T-cell (primary cell): ENCODE measurements around the gene ARL14EPL. TPM values are rescaled to one million over a fixed set of nuclear protein-coding genes. Genes with fewer than 3 reads are reported as not detected.

Source experiments
- ATAC-seq, 4 experiments: fragments of 200-7000 bp in 3 of 4; fragments of 150-1000 bp in 1 of 4; cut with Tn5 transposase; replicated peaks in 1 of 4; 1 replicate in 3 of 4; 2 replicates in 1 of 4; pipeline ENCODE4 v1.10.0; 2021; ENCODE audit warnings: moderate library complexity in 3 of 4, mild to moderate bottlenecking in 2 of 4, moderate number of reproducible peaks in 1 of 4
- CTCF ChIA-PET, 2 donors: fragments of 300-600 bp; sonication (Branson Sonifier 250); formaldehyde crosslinking; loops; one replicate each; lab custom pipeline; 2022; ENCODE audit warnings: antibody characterized with exemption in 2 of 2; lab: Charles Lee
- POLR2A ChIA-PET, 2 donors: fragments of 300-600 bp; sonication (Branson Sonifier 250); formaldehyde crosslinking; loops; one replicate each; lab custom pipeline; 2022; ENCODE audit warnings: antibody characterized with exemption in 2 of 2; lab: Charles Lee
- DNase-seq, 35 experiments: peaks; one replicate each; pipeline versions ENCODE4 v3.0.0 to v3.0.0-alpha.2; 2013 to 2023
- H3K27ac ChIP-seq: one replicate; pipeline ENCODE4 v1.5.1; 2013; ENCODE audit warnings: low read length
- H3K27me3 ChIP-seq, 2 experiments: replicated peaks in 1 of 2; 1 replicate in 1 of 2; 2 replicates in 1 of 2; pipeline versions ENCODE4 v1.6.1 to v1.7.0; 2013; ENCODE audit warnings: low read length in 1 of 2, mixed read lengths in 1 of 2; ENCODE audit not compliant: control insufficient read depth in 2 of 2, insufficient read depth in 2 of 2; ENCODE audit errors: extremely low read depth in 1 of 2
- H3K36me3 ChIP-seq, 2 donors: 1 replicate in 1 of 2; 2 replicates in 1 of 2; pipeline versions ENCODE4 v1.6.1 to v1.7.0; 2013; ENCODE audit warnings: low read length in 1 of 2; ENCODE audit not compliant: control insufficient read depth in 2 of 2, insufficient read depth in 1 of 2; ENCODE audit errors: extremely low read depth in 1 of 2
- H3K4me1 ChIP-seq, 2 experiments: 1 replicate in 1 of 2; 2 replicates in 1 of 2; pipeline versions ENCODE4 v1.6.1 to v1.7.0; 2013; ENCODE audit warnings: low read length in 2 of 2, mixed read lengths in 1 of 2; ENCODE audit not compliant: insufficient read depth in 2 of 2, control insufficient read depth in 1 of 2; ENCODE audit errors: extremely low read depth in 1 of 2
- H3K4me3 ChIP-seq, 2 donors: 1 replicate in 1 of 2; 2 replicates in 1 of 2; pipeline versions ENCODE4 v1.5.1 to v1.7.0; 2013; ENCODE audit warnings: mild to moderate bottlenecking in 2 of 2, low read length in 1 of 2, moderate library complexity in 1 of 2; ENCODE audit not compliant: control insufficient read depth in 1 of 2; ENCODE audit errors: extremely low read depth in 1 of 2
- H3K9me3 ChIP-seq: 2 replicates; pipeline ENCODE4 v1.7.0; 2013
- H3K27ac Mint-ChIP-seq, 2 donors: one replicate each; pipeline ENCODE4 v1.8.0; 2020 to 2021; ENCODE audit warnings: mild to moderate bottlenecking in 2 of 2, mixed read lengths in 2 of 2
- H3K27me3 Mint-ChIP-seq, 2 donors: one replicate each; pipeline ENCODE4 v1.8.0; 2021 to 2022; ENCODE audit warnings: mixed read lengths in 2 of 2
- H3K36me3 Mint-ChIP-seq: one replicate; pipeline ENCODE4 v1.8.0; 2021; ENCODE audit warnings: mixed read lengths
- H3K4me1 Mint-ChIP-seq, 3 donors: one replicate each; pipeline ENCODE4 v1.8.0; 2020 to 2022; ENCODE audit warnings: mixed read lengths in 3 of 3, mild to moderate bottlenecking in 1 of 3
- H3K4me3 Mint-ChIP-seq, 3 donors: one replicate each; pipeline ENCODE4 v1.8.0; 2020 to 2022; ENCODE audit warnings: mild to moderate bottlenecking in 3 of 3, mixed read lengths in 3 of 3, moderate library complexity in 3 of 3
- H3K9me3 Mint-ChIP-seq, 3 donors: one replicate each; pipeline ENCODE4 v1.8.0; 2020 to 2022; ENCODE audit warnings: mixed read lengths in 3 of 3
- whole genome bisulfite sequencing: methylation state at CpG from one replicate; pipeline ENCODE4 v1.1.5; 2013; ENCODE audit warnings: missing lambda C conversion rate; ENCODE audit not compliant: insufficient coverage; 5-methylcytosine and 5-hydroxymethylcytosine counted together
- total RNA-seq, 35 experiments: library from RNA in 6 of 35; stranded (reverse) in 6 of 35; fragments of 120-200 nt in 1 of 35; gene quantifications; one replicate each; pipeline versions ENCODE4 v1.2.1 to v1.2.4 and lab custom pipeline; 2013 to 2026

ARL14EPL gene
- total RNA-seq, 5 donors from 2014 or later (not counting 1 experiment from before 2014, with no cell fraction given): not detected

DNA sequence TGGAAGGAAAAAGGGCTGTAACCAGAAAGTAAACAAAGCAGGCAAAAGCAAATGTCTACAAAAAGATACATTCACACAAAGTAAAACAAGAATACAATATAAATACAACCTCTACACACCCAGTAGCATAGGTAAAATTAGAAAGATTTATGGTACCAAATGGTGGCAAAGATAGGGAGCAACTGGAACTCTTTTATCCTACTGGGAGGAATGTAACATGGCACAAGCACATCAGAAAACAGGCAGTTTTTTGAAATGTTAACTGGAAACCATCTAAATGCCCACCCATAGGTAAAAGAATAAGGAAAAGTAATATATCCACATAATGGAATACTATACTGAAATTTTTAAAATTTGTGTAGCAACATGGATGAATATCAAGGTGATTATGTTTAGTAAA, 8.7 kb upstream of the ARL14EPL start:
- no peaks in the 10 kb centered on the region for H3K36me3 ChIP-seq
- H3K27ac ChIP-seq: no peak overlapping the region
- ChIA-PET CTCF (interaction anchor here in 1 of 2 donors (0.6 kb wide), 1 partner anchor 17 kb away, joined by 3 read pairs; no protein-coding TSS in a partner anchor), POLR2A (no interaction called here)
- Mint-ChIP-seq H3K4me3 (no peak overlapping the region), H3K36me3 (no peaks in the 10 kb centered on the region), H3K4me1 (no peaks in the 10 kb centered on the region), H3K27me3 (peaks cover 3 to 19% of the 10 kb centered on the region in 2 donors), H3K27ac (no peak overlapping the region), H3K9me3 (no peaks in the 10 kb centered on the region)
- ATAC-seq (no peak), DNase-seq (no peak)
- no peaks in the 10 kb centered on the region for H3K9me3 ChIP-seq
- H3K4me3 ChIP-seq: no peak overlapping the region
- no peaks in the 10 kb centered on the region for H3K27me3 ChIP-seq
- no peaks in the 10 kb centered on the region for H3K4me1 ChIP-seq

DNA sequence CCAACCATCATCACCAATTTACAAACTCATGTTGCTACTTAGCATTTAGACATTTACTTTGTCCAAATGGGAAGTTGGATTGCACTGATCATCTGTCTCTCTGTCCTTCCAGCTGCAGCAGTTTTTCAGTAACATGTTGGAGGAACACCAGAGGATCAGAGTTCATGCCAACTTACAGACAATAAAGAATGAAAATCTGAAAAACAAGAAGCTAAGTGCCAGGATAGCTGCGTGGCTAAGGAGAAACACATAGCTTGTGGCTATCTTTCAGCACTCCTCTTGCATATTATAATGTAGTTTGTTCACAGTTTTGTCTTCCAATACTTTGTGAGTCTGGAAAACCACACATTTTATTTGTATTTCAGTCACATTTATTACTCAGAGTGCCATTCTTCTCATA, 6.4 kb upstream of the ARL14EPL start:
- Mint-ChIP-seq H3K4me1 (no peaks in the 10 kb centered on the region), H3K27me3 (peaks cover 5 to 28% of the 10 kb centered on the region in 2 donors), H3K36me3 (no peaks in the 10 kb centered on the region), H3K27ac (no peak overlapping the region), H3K4me3 (no peak overlapping the region), H3K9me3 (no peaks in the 10 kb centered on the region)
- Histone ChIP-seq H3K27me3 (no peaks in the 10 kb centered on the region), H3K36me3 (no peaks in the 10 kb centered on the region), H3K27ac (no peak overlapping the region), H3K4me1 (no peaks in the 10 kb centered on the region), H3K4me3 (no peak overlapping the region), H3K9me3 (no peaks in the 10 kb centered on the region)
- ATAC-seq: no peak
- DNase-seq: no peak
- CTCF ChIA-PET: no interaction called here
- POLR2A ChIA-PET: no interaction called here
- WGBS: no CpG with 5 or more reads among the region's 1 CpG

DNA sequence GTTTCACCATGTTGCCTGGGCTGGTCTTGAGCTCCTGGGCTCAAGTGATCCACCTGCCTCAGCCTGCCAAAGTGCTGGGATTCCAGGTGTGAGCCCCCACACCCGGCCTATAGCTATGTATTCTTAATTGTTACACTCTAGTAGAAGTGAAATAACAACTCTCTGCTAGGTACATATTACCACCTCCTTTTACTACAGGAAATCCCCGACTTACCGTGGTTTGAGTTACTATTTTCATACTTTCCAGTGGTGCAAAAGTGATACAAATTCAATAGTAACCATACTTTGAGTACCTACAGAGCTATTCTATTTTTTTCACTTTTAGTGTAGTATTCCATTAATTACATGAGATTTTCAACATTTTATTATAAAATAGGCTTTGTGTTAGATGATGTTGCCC, 719 bp downstream of the ARL14EPL start:
- H3K9me3 Mint-ChIP-seq: no peaks in the 10 kb centered on the region
- H3K27ac Mint-ChIP-seq: no peak overlapping the region
- ATAC-seq: no peak
- H3K27me3 Mint-ChIP-seq: peaks cover 11 to 31% of the 10 kb centered on the region in 2 donors
- no peaks in the 10 kb centered on the region for H3K36me3 ChIP-seq
- no peak overlapping the region for H3K4me3 Mint-ChIP-seq
- no peak overlapping the region for H3K4me3 ChIP-seq
- DNase-seq: no peak
- ChIA-PET POLR2A (no interaction called here), CTCF (interaction anchor here in 1 of 2 donors (0.6 kb wide), 1 partner anchor 1932 kb away, joined by 5 read pairs; no protein-coding TSS in a partner anchor)
- H3K27ac ChIP-seq: no peak overlapping the region
- H3K4me1 Mint-ChIP-seq: peaks cover 0 to 7% (median under 1%) of the 10 kb centered on the region in 3 donors
- peaks cover 0 to 2% of the 10 kb centered on the region in 2 experiments for H3K27me3 ChIP-seq
- H3K9me3 ChIP-seq: no peaks in the 10 kb centered on the region
- H3K4me1 ChIP-seq: peaks cover 0 to 10% of the 10 kb centered on the region in 2 experiments
- no CpG with 5 or more reads among the region's 3 CpGs for WGBS
- no peaks in the 10 kb centered on the region for H3K36me3 Mint-ChIP-seq

DNA sequence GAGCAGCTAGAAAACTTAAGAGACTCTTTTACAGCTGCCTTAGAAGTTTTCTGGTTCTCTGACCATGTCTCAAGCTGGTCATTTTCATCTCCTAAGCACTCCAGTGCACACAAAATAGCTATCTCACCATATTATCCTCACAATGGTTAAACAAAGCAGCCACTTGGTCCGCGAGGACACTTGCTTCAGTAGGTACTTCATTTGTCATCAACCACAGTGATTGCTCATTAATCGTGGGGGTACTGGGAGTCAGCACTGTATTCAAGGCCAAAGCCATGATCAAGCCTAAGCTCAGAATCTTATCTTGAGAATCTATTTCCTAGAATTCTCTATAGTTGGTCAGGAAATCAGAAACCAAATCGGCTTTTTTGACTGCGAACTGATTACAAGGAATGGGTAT, 2.9 kb downstream of the ARL14EPL start:
- Mint-ChIP-seq H3K27me3 (peaks cover 14 to 27% of the 10 kb centered on the region in 2 donors), H3K9me3 (no peaks in the 10 kb centered on the region), H3K27ac (no peak overlapping the region), H3K4me1 (peaks cover 4 to 9% (median 5%) of the 10 kb centered on the region in 3 donors), H3K4me3 (no peak overlapping the region), H3K36me3 (no peaks in the 10 kb centered on the region)
- H3K27me3 ChIP-seq: peaks cover 0 to 2% of the 10 kb centered on the region in 2 experiments
- DNase-seq (no peak), ATAC-seq (no peak)
- H3K9me3 ChIP-seq: no peaks in the 10 kb centered on the region
- no peak overlapping the region for H3K27ac ChIP-seq
- ChIA-PET CTCF (no interaction called here), POLR2A (no interaction called here)
- 70% methylated on average over 2 of the region's 5 CpGs for WGBS
- H3K4me1 ChIP-seq: peaks cover 3 to 15% of the 10 kb centered on the region in 2 experiments
- no peaks in the 10 kb centered on the region for H3K36me3 ChIP-seq
- no peak overlapping the region for H3K4me3 ChIP-seq

DNA sequence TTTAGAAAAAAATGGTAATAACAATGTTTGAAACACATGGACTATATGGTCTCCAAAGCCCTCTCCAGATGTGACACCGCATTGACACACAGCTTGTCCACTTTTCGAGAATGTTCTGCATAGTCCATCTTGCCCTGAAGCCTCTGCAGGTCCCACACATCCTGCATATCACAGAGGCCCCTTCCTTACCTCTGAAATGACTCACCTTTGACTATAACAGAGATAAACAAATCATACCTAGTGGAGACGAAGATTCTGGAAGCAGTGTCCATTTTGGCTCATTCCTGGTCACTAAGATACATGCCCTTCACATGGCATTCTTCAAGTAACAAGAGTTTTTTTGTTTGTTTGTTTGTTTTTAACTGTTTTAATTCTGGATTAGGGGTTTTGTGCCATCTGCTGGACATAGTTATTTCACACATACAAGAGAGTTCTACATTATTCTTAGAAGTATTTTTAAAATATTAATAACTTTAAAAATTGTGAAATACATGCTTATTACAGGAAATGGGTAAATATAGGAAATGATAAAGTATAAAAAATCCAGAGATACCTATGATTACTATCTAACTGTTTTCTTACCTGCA, 5.1 kb downstream of the ARL14EPL start:
- Mint-ChIP-seq H3K4me1 (peaks cover 4 to 5% (median 5%) of the 10 kb centered on the region in 3 donors), H3K27me3 (peaks cover 19 to 27% of the 10 kb centered on the region in 2 donors), H3K27ac (no peak overlapping the region), H3K9me3 (no peaks in the 10 kb centered on the region), H3K36me3 (no peaks in the 10 kb centered on the region), H3K4me3 (no peak overlapping the region)
- Histone ChIP-seq H3K27ac (no peak overlapping the region), H3K4me3 (no peak overlapping the region), H3K27me3 (peaks cover 0 to 7% of the 10 kb centered on the region in 2 experiments), H3K4me1 (peaks cover 3 to 15% of the 10 kb centered on the region in 2 experiments), H3K9me3 (no peaks in the 10 kb centered on the region), H3K36me3 (no peaks in the 10 kb centered on the region)
- DNase-seq: no peak
- CTCF ChIA-PET: no interaction called here
- WGBS: 88% methylated on average over 2 of the region's 3 CpGs
- POLR2A ChIA-PET: no interaction called here
- no peak for ATAC-seq

DNA sequence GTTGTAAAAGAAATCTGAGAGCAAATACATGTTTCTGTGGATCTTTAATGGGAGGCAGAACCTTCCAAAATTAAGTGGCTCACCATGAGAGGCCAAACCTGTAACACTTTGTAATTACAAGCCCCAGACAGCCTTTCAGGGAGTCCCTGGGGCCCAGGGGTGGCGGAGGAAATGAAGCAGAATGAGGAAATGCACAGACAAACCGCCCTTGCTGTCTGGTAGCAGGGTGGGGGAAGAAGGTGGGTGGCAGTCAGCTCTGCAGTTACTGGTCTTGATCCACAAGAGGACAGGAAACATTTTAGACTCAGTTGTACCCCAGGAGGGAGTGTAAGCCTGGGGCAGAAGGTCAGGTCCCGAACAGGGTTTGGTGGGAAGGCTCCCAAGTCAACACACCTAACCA, 6.5 kb downstream of the ARL14EPL start:
- POLR2A ChIA-PET: no interaction called here
- H3K9me3 Mint-ChIP-seq: no peaks in the 10 kb centered on the region
- H3K27ac Mint-ChIP-seq: peak overlapping the region in 1 of 2 donors; percentile 56
- no peaks in the 10 kb centered on the region for H3K9me3 ChIP-seq
- H3K36me3 Mint-ChIP-seq: no peaks in the 10 kb centered on the region
- peaks cover 0 to 7% of the 10 kb centered on the region in 2 experiments for H3K27me3 ChIP-seq
- H3K4me3 Mint-ChIP-seq: no peak overlapping the region
- CTCF ChIA-PET: no interaction called here
- peaks cover 3 to 15% of the 10 kb centered on the region in 2 experiments for H3K4me1 ChIP-seq
- peaks cover 4 to 5% (median 5%) of the 10 kb centered on the region in 3 donors for H3K4me1 Mint-ChIP-seq
- DNase-seq (peak in 18 of 35 experiments; percentile 1 to 22 (median 5)), ATAC-seq (peak in 2 of 4 experiments; percentile 43 to 73)
- H3K36me3 ChIP-seq: no peaks in the 10 kb centered on the region
- peaks cover 21 to 25% of the 10 kb centered on the region in 2 donors for H3K27me3 Mint-ChIP-seq
- H3K4me3 ChIP-seq: no peak overlapping the region
- WGBS: 31% methylated on average over 2 of the region's 3 CpGs
- peak overlapping the region; percentile 27 for H3K27ac ChIP-seq
